ENCODE results near the gene SRGAP3.

Gene SRGAP3

DNA sequence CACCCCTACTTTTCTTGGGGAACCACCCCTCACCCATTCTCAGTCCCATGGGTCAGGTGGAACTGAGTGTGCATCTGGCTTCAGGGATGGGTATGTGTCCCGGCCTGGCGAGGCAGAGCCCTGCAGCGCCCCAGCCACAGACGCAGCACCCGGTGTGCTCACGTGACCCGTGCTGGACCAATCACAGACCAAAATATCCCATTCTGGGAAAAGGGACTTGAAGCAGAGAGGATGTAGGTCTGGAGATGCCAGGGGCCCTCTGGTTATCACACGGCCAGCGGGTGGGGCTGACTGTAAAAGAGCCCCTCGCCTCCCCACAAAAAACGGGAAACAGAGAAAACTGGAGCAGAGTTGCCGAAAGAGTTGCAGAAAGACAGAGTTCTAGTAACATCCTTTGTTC, 148.2 kb downstream of the SRGAP3 start:
- ChIA-PET CTCF (interaction anchor here (0.6 to 1.1 kb wide), 3 partner anchors 30 to 402 kb away, joined by 3 read pairs; no protein-coding TSS in a partner anchor), POLR2A (no interaction called here)
- Histone ChIP-seq H3K4me1 (ENCODE audit: control insufficient read depth, insufficient read depth, low read length) (peaks cover 3% of the 10 kb centered on the region; the same call in 1 of the 2 replicates), H3K9me3 (ENCODE audit: control insufficient read depth, insufficient read depth, low read depth, low read length) (no peaks in the 10 kb centered on the region), H3K27ac (ENCODE audit: extremely low read depth, low read depth, low read length) (no peak overlapping the region), H3K36me3 (ENCODE audit: control insufficient read depth in 2 of 2, insufficient read depth in 1 of 2, low read length in 2 of 2) (no peaks in the 10 kb centered on the region), H3K4me3 (ENCODE audit: low read depth, low read length) (no peak overlapping the region)
- TF ChIP-seq OVOL3 (tag by site-specific recombination; IDR thresholded peaks at IDR 0.05) (no peak), ZNF621 (tag by site-specific recombination; IDR thresholded peaks at IDR 0.05) (no peak)

DNA sequence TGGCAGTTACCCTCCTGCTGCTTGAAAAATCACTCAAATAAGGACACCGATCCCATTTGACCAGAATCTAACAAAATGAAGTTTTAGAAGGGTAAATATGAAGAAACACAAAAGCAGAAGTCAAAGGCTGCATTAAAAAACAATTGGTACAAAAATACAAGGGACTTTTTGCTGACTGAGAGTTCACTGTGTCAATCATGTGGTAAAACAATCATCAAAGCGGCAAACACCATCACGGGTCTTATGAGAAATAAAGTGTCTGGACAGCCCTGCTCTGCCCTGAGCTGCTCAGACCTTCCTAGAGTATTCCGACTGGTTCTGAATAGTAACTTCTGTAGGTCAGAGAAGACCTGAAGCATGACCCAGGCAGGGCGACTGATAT, 148.9 kb downstream of the SRGAP3 start:
- POLR2A ChIA-PET = no interaction called here
- Histone ChIP-seq H3K9me3 (ENCODE audit: control insufficient read depth, insufficient read depth, low read depth, low read length) (no peaks in the 10 kb centered on the region), H3K27ac (ENCODE audit: extremely low read depth, low read depth, low read length) (no peak overlapping the region), H3K4me3 (ENCODE audit: low read depth, low read length) (no peak overlapping the region), H3K4me1 (ENCODE audit: control insufficient read depth, insufficient read depth, low read length) (peaks cover 3% of the 10 kb centered on the region; the same call in 1 of the 2 replicates), H3K36me3 (ENCODE audit: control insufficient read depth in 2 of 2, insufficient read depth in 1 of 2, low read length in 2 of 2) (no peaks in the 10 kb centered on the region)
- TF ChIP-seq ZNF174 (tag by site-specific recombination; IDR thresholded peaks at IDR 0.05) (no peak), HOXA7 (CRISPR knock-in tag; IDR thresholded peaks at IDR 0.05; ENCODE audit: borderline replicate concordance) (no peak), TSHZ1 (tag by site-specific recombination; IDR thresholded peaks at IDR 0.05; ENCODE audit: borderline replicate concordance) (no peak), ZNF146 (tag by site-specific recombination; IDR thresholded peaks at IDR 0.05) (no peak), ZNF623 (tag by site-specific recombination; IDR thresholded peaks at IDR 0.05) (no peak), ZNF202 (tag by site-specific recombination; IDR thresholded peaks at IDR 0.05; ENCODE audit: borderline replicate concordance) (no peak)
- CTCF ChIA-PET = no interaction called here

DNA sequence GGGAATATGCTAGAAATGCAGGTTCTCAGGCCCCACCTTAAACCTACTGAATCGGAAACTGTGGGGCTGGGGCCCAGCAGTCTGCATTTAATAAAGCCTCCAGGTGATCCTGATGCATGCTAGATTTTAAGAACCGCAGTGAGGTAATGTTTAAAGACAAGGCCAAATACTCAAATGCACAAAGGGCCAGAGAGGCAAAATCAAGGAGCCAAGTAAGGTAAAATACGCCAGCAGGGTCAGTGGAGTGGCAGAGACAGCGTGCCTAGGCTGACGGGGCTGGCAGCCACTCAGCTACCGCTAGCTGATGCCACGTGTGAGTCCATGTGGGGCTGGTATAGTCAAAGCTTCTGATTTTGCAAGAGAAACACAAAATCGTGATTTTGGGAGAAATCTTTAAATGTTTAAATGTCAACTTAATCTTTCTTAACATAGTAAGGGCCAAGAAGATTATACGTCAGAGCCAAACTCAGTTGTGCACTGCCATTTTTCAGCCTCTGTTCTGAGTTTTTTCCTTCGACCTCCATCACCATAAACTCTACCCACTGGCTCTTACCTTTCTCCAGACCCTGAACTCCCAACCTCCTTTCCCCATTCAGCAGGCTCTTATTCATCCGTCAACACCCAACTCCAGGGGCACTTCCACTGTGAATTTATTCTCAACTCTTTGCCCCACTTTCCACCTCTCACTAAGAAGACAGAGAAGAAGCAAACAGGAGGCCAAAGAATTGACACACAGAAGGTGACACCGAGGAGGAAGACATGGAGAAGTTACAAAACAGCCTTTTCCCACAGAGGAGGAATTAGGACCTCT, 149.5 kb downstream of the SRGAP3 start:
- TF ChIP-seq ZNF530 (tag by site-specific recombination; IDR thresholded peaks at IDR 0.05; ENCODE audit: low read depth) = no peak
- TF ChIP-seq ZFP3 (tag by site-specific recombination; IDR thresholded peaks at IDR 0.05; ENCODE audit: low read depth) = peak; percentile 69
- no peak for TF ChIP-seq ZSCAN16 (tag by site-specific recombination; IDR thresholded peaks at IDR 0.05)
- no peak for TF ChIP-seq ZBTB8A (tag by site-specific recombination; IDR thresholded peaks at IDR 0.05)
- no peak for TF ChIP-seq ZNF48 (tag by site-specific recombination; IDR thresholded peaks at IDR 0.05)
- TF ChIP-seq, protein P1, sequence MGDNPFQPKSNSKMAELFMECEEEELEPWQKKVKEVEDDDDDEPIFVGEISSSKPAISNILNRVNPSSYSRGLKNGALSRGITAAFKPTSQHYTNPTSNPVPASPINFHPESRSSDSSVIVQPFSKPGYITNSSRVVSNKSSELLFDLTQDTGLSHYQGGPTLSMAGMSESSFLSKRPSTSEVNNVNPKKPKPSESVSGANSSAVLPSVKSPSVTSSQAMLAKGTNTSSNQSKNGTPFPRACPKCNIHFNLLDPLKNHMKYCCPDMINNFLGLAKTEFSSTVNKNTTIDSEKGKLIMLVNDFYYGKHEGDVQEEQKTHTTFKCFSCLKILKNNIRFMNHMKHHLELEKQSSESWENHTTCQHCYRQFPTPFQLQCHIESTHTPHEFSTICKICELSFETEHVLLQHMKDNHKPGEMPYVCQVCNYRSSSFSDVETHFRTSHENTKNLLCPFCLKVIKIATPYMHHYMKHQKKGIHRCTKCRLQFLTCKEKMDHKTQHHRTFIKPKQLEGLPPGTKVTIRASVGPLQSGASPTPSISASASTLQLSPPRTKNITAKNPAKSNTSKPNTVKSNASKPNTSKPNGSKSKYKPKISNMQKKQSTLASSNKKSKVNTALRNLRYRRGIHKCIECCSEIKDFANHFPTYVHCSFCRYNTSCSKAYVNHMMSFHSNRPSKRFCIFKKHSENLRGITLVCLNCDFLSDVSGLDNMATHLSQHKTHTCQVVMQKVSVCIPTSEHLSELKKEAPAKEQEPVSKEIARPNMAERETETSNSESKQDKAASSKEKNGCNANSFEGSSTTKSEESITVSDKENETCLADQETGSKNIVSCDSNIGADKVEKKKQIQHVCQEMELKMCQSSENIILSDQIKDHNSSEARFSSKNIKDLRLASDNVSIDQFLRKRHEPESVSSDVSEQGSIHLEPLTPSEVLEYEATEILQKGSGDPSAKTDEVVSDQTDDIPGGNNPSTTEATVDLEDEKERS (tag by site-specific recombination; IDR thresholded peaks at IDR 0.05) = no peak
- H3K9me3 ChIP-seq (ENCODE audit: control insufficient read depth, insufficient read depth, low read depth, low read length) = no peaks in the 10 kb centered on the region
- H3K36me3 ChIP-seq (ENCODE audit: control insufficient read depth in 2 of 2, insufficient read depth in 1 of 2, low read length in 2 of 2) = no peaks in the 10 kb centered on the region
- H3K4me1 ChIP-seq (ENCODE audit: control insufficient read depth, insufficient read depth, low read length) = peaks cover 3% of the 10 kb centered on the region; the same call in 1 of the 2 replicates
- CTCF ChIA-PET = no interaction called here
- POLR2A ChIA-PET = interaction anchor here (1.0 kb wide), 1 partner anchor 11 kb away, joined by 3 read pairs; no protein-coding TSS in a partner anchor
- H3K27ac ChIP-seq (ENCODE audit: extremely low read depth, low read depth, low read length) = no peak overlapping the region
- H3K4me3 ChIP-seq (ENCODE audit: low read depth, low read length) = no peak overlapping the region
